ACHN (cell line): ENCODE results near the gene GMPPA.

Source experiments
- DNase-seq: peaks from one replicate; pipeline ENCODE4 v3.0.0-alpha.2; 2015
- in situ Hi-C: cut with HindIII; loops from 2 replicates; pipeline ENCODE4 v1.10.0; 2017; ENCODE audit warnings: low sequenced_read_pairs, low pct_ligation_motif_present, low pct_unique_long_range_greater_than_20kb

The GMPPA gene

GRCh38 chr2:219498280-219499057 is at the start of gene GMPPA:
Gene GMPPA (plus strand): TSS chr2:219498891. CDS start chr2:219499976, 1,085 bp downstream.
- in situ Hi-C loops = no loop called here

GRCh38 chr2:219449609-219450008 is 49.1 kb upstream of the GMPPA start:
- in situ Hi-C loops = no loop called here
- DNase-seq = no peak

More at GRCh38 chr2:219498280-219499057, at the start of gene GMPPA:
- DNase-seq = peak; percentile 99

- no peak for DNase-seq
- in situ Hi-C loops = no loop called here
These were observed 46.9 kb upstream of the GMPPA start for GRCh38 chr2:219451661-219452360.

- in situ Hi-C loops = no loop called here
- peak; percentile 89 for DNase-seq
These were observed 46.1 kb upstream of the GMPPA start for GRCh38 chr2:219452361-219453317.

- in situ Hi-C loops = no loop called here
- peak; percentile 47 for DNase-seq
These were observed 44.8 kb upstream of the GMPPA start for GRCh38 chr2:219453671-219454590.

GRCh38 chr2:219455581-219455980 is 43.1 kb upstream of the GMPPA start:
- in situ Hi-C loops = no loop called here
- DNase-seq = no peak

- in situ Hi-C loops = no loop called here
- DNase-seq = no peak
These were observed 40.8 kb upstream of the GMPPA start for GRCh38 chr2:219457784-219458369.

- in situ Hi-C loops = no loop called here
- no peak for DNase-seq
These were observed 39.7 kb upstream of the GMPPA start for GRCh38 chr2:219458996-219459395.

- peak; percentile 64 for DNase-seq
- in situ Hi-C loops = no loop called here
These were observed 39.0 kb upstream of the GMPPA start for GRCh38 chr2:219459460-219460311.

GRCh38 chr2:219460424-219460926 is 38.2 kb upstream of the GMPPA start:
- no peak for DNase-seq
- in situ Hi-C loops = no loop called here

- DNase-seq = no peak
- in situ Hi-C loops = no loop called here
These were observed 37.6 kb upstream of the GMPPA start for GRCh38 chr2:219461047-219461514.

GRCh38 chr2:219461669-219462068 is 37.0 kb upstream of the GMPPA start:
- DNase-seq = no peak
- in situ Hi-C loops = no loop called here

GRCh38 chr2:219462349-219462748 is 36.3 kb upstream of the GMPPA start:
- in situ Hi-C loops = no loop called here

GRCh38 chr2:219464286-219465032 is 34.2 kb upstream of the GMPPA start:
- in situ Hi-C loops = no loop called here
- no peak for DNase-seq

More at GRCh38 chr2:219462349-219462748, 36.3 kb upstream of the GMPPA start:
- no peak for DNase-seq

GRCh38 chr2:219465659-219466561 is 32.8 kb upstream of the GMPPA start:
- in situ Hi-C loops = no loop called here
- no peak for DNase-seq
